GM12878 (cell line): ENCODE data around the gene CA5A. TPM values are rescaled to one million over a fixed set of nuclear protein-coding genes. Genes with fewer than 3 reads are reported as not detected.

Experiments used
- ATAC-seq: fragments of 200-7000 bp; cut with Tn5 transposase; 3 replicates; pipeline ENCODE4 v1.9.1; 2020; ENCODE audit warnings: mild to moderate bottlenecking, moderate library complexity
- BruUV-seq: library from RNA; stranded (reverse); fragments of 400-500 nt; replicated peaks from 2 replicates; lab custom pipeline; 2021; lab: Mats Ljungman, UMichigan
- CTCF ChIA-PET: fragments of 300-600 bp; sonication (Branson Sonifier 250); formaldehyde crosslinking; extraction: SDS; loops from one replicate; lab custom pipeline; 2021; ENCODE audit warnings: inconsistent platforms; lab: Yijun Ruan, JAX
- POLR2A ChIA-PET: fragments of 350-600 bp; formaldehyde crosslinking; extraction: SDS; loops from one replicate; lab custom pipeline; 2021; ENCODE audit warnings: inconsistent platforms; lab: Charles Lee
- RAD21 ChIA-PET: fragments of 300-600 bp; sonication (Branson Sonifier 250); formaldehyde crosslinking; loops from one replicate; lab custom pipeline; 2023; ENCODE audit warnings: antibody characterized with exemption; ENCODE audit not compliant: unreplicated experiment; lab: Charles Lee
- SMC1A ChIA-PET: fragments of 300-600 bp; sonication (Branson Sonifier 250); formaldehyde crosslinking; loops from one replicate; lab custom pipeline; 2023; ENCODE audit not compliant: unreplicated experiment, uncharacterized antibody; lab: Charles Lee
- DNase-seq: peaks from one replicate; pipeline ENCODE4 v3.0.0-alpha.2; 2011; ENCODE audit warnings: low read depth, low spot score
- FAIRE-seq: peaks from 3 replicates; lab custom pipeline; 2011; peaks lifted over from hg19 to GRCh38; lab: Jason Lieb, UNC
- H2AFZ ChIP-seq: 2 replicates; pipeline ENCODE4 v1.6.0; 2011; ENCODE audit warnings: low read depth, low read length, control low read depth; ENCODE audit not compliant: control insufficient read depth
- H3K27ac ChIP-seq: 2 replicates; pipeline ENCODE4 v1.5.1; 2011; ENCODE audit warnings: control low read depth; ENCODE audit not compliant: control insufficient read depth, insufficient read depth
- H3K27me3 ChIP-seq, 2 experiments: replicated peaks in 1 of 2; 2 replicates each; pipeline versions ENCODE4 v1.6.0 to v1.6.1; 2011; ENCODE audit warnings: low read length in 1 of 2; ENCODE audit not compliant: control insufficient read depth in 2 of 2, insufficient read depth in 2 of 2
- H3K36me3 ChIP-seq, 2 experiments: 2 replicates each; pipeline ENCODE4 v1.5.1; 2011; ENCODE audit warnings: low read length in 1 of 2; ENCODE audit not compliant: control insufficient read depth in 2 of 2, insufficient read depth in 2 of 2
- H3K4me1 ChIP-seq: 2 replicates; pipeline ENCODE4 v1.6.1; 2011; ENCODE audit warnings: mild to moderate bottlenecking, low read length, moderate library complexity, mixed read lengths; ENCODE audit not compliant: control insufficient read depth, insufficient read depth
- H3K4me2 ChIP-seq: 2 replicates; pipeline ENCODE4 v1.6.0; 2011; ENCODE audit warnings: control low read depth; ENCODE audit not compliant: control insufficient read depth, insufficient read depth
- H3K4me3 ChIP-seq: fragments of 200-600 bp; sonication (generic); 2 replicates; pipeline ENCODE4 v1.5.1; 2016
- H3K79me2 ChIP-seq: 2 replicates; pipeline ENCODE4 v1.6.0; 2011; ENCODE audit warnings: low read length; ENCODE audit not compliant: control insufficient read depth, insufficient read depth
- H3K9ac ChIP-seq: 2 replicates; pipeline ENCODE4 v1.8.0; 2011; ENCODE audit warnings: low read length, control low read depth, mixed read lengths; ENCODE audit not compliant: control insufficient read depth, insufficient read depth
- H3K9me3 ChIP-seq: replicated peaks from 3 replicates; pipeline ENCODE4 v1.5.1; 2011; ENCODE audit warnings: mild to moderate bottlenecking, low read length; ENCODE audit not compliant: control insufficient read depth, insufficient read depth
- H4K20me1 ChIP-seq: 2 replicates; pipeline ENCODE4 v1.6.0; 2011; ENCODE audit not compliant: control insufficient read depth, insufficient read depth
- ASH2L ChIP-seq: fragments of 300-600, 200-600 bp; sonication (generic); IDR thresholded peaks from 2 replicates; pipeline ENCODE4 v1.6.1; 2017; ENCODE audit warnings: low read depth, mild to moderate bottlenecking, borderline replicate concordance
- CHD1 ChIP-seq: IDR thresholded peaks from 2 replicates; pipeline ENCODE4 v1.6.1; 2012; ENCODE audit warnings: low read depth, low read length, improper control_type of control experiment
- LARP7 ChIP-seq: fragments of 450-650 bp; IDR thresholded peaks from 2 replicates; pipeline ENCODE4 v1.6.1; 2017; ENCODE audit warnings: mild to moderate bottlenecking
- RUNX3 ChIP-seq: IDR thresholded peaks from 2 replicates; pipeline ENCODE4 v1.6.1; 2012; ENCODE audit warnings: low read length, inconsistent platforms
- STAT3 ChIP-seq: IDR thresholded peaks from 2 replicates; pipeline ENCODE4 v1.6.1; 2011; ENCODE audit warnings: low read depth, low read length, improper control_type of control experiment
- WGBS: methylation state at CpG from one replicate; pipeline ENCODE4 v1.1.6; 2016; ENCODE audit warnings: low lambda C conversion rate; ENCODE audit not compliant: insufficient replicate concordance, insufficient coverage; ENCODE audit errors: missing lambda C conversion rate; 5-methylcytosine and 5-hydroxymethylcytosine counted together
- in situ Hi-C: fragments of 300-500 bp; cut with MboI; formaldehyde crosslinking; loops from 9 replicates; pipeline ENCODE4 v1.14.3; 2018; ENCODE audit warnings: mixed read lengths
- intact Hi-C: fragments of 100-400 bp; cut with micrococcal nuclease; formaldehyde crosslinking; loops from one replicate; pipeline ENCODE4 v1.14.2; 2022; ENCODE audit not compliant: unreplicated experiment
- polyA plus RNA-seq, 11 experiments: library from polyadenylated mRNA; depleted of rRNA in 4 of 11; unstranded in 6 of 11; stranded (reverse) in 5 of 11; fragments of >200 nt; fragmentation: Nextera tagmentation in 4 of 11; fragmentation: Illumina TruSeq in 1 of 11; extraction: Ambion mirVana in 4 of 11; extraction: Trizol in 1 of 11; gene quantifications; 1 replicate in 1 of 11; 2 replicates in 10 of 11; pipeline versions ENCODE4 v1.2.1 to v1.2.3, GENCODE V29; 2011 to 2016; ENCODE audit warnings: inconsistent platforms in 2 of 11, missing spikeins in 2 of 11, low read depth in 1 of 11
- total RNA-seq, 4 experiments: library from RNA; depleted of rRNA in 3 of 4; stranded (reverse); fragments of >200 nt in 3 of 4; fragmentation: Illumina TruSeq in 1 of 4; extraction: Trizol in 1 of 4; gene quantifications; 2 replicates each; pipeline versions ENCODE4 v1.2.1 to v1.2.3, GENCODE V29; 2013 to 2021
- TF ChIP-seq, protein P1 (sequence below): fragments of 150-350 bp; IDR thresholded peaks from 2 replicates; pipeline ENCODE4 v1.6.1; 2016; ENCODE audit warnings: low read depth, low read length

The CA5A gene
- total and polyA plus RNA-seq, 10 of the 15 experiments (the other 5 are each of a cell fraction or from before 2014, with no cell fraction given): not detected

DNA sequence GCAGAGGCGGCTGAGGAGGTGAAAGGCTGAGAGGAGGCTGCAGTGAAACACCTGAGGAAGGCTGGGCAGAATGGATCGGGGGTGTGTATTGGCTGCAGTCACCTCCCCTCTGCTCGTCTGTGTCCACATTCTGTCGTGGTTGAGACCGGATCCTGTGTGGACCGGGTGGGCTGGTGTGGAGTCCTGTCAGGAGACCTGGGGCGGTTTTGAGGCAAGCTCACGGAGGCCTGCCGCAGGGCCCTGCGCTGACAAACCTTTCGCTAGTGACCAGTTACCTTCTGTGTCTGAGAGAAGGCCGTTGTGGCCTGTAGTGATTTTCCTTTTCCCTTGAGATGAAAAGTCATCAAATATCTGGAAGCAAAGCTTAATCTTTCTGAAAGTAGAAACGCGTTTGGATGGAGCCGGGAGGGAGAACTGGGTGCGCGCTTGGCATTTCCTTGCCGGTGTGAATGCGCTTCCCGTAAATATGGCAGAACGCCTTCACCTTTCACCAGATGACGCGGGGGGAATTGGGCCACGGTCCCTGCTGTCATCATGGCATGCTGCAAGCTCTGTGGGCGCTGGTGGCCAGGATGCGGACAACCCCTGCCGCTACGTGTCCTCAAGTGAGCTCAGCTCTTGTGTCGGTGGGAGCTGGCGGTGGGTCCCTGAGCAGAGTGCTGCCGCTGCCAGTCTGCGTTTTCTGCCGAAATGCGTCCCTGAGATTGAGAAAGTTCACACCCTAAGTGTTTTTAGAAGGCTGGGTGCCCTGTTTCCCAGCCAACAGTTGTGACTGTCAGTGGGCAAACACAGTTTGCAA, 21.2 kb upstream of the CA5A start:
- no peak for FAIRE-seq
- no TSS peak for BruUV-seq
- Histone ChIP-seq H3K27ac (peak overlapping the region; percentile 81), H3K4me3 (no peak overlapping the region), H4K20me1 (no peaks in the 10 kb centered on the region), H3K9ac (peak overlapping the region; percentile 68; the same call in 1 of the 2 replicates)
- SMC1A ChIA-PET: interaction anchor here (1.7 kb wide), 1 partner anchor 178 kb away, joined by 4 read pairs; no protein-coding TSS in a partner anchor
- DNase-seq: no peak
- in situ Hi-C loops: loop anchor here (25.0 kb wide), 1 partner anchor 480 kb away; no protein-coding TSS in a partner anchor
- TF ChIP-seq ASH2L (no peak), LARP7 (no peak), RUNX3 (0 out of 2 replicates have a peak, but pooled peaks have one; percentile 9), CHD1 (no peak), STAT3 (no peak)
- TF ChIP-seq, protein P1, sequence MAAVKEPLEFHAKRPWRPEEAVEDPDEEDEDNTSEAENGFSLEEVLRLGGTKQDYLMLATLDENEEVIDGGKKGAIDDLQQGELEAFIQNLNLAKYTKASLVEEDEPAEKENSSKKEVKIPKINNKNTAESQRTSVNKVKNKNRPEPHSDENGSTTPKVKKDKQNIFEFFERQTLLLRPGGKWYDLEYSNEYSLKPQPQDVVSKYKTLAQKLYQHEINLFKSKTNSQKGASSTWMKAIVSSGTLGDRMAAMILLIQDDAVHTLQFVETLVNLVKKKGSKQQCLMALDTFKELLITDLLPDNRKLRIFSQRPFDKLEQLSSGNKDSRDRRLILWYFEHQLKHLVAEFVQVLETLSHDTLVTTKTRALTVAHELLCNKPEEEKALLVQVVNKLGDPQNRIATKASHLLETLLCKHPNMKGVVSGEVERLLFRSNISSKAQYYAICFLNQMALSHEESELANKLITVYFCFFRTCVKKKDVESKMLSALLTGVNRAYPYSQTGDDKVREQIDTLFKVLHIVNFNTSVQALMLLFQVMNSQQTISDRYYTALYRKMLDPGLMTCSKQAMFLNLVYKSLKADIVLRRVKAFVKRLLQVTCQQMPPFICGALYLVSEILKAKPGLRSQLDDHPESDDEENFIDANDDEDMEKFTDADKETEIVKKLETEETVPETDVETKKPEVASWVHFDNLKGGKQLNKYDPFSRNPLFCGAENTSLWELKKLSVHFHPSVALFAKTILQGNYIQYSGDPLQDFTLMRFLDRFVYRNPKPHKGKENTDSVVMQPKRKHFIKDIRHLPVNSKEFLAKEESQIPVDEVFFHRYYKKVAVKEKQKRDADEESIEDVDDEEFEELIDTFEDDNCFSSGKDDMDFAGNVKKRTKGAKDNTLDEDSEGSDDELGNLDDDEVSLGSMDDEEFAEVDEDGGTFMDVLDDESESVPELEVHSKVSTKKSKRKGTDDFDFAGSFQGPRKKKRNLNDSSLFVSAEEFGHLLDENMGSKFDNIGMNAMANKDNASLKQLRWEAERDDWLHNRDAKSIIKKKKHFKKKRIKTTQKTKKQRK: no peak
- TF ChIP-seq, all 136 proteins: peak for 1
- WGBS: 97% methylated on average over 34 of the region's 34 CpGs
- Histone ChIP-seq H3K4me1 (peaks cover 20% of the 10 kb centered on the region), H3K36me3 (peaks cover 0 to 12% of the 10 kb centered on the region in 2 experiments; a peak in 3 of 4 replicates), H3K9me3 (no peaks in the 10 kb centered on the region), H3K4me2 (peak overlapping the region; percentile 93), H3K79me2 (peaks cover 74% of the 10 kb centered on the region), H3K27me3 (no peaks in the 10 kb centered on the region), H2AFZ (no peak overlapping the region)
- POLR2A ChIA-PET: no interaction called here
- CTCF ChIA-PET: interaction anchor here (0.6 to 1.9 kb wide), 4 partner anchors 9 to 486 kb away, joined by 3 to 6 read pairs (median 4); no protein-coding TSS in a partner anchor
- intact Hi-C loops: loop anchor here (5.0 to 10.0 kb wide), 2 partner anchors 87 to 480 kb away; no protein-coding TSS in a partner anchor
- RAD21 ChIA-PET: interaction anchor here (1.2 kb wide), 1 partner anchor 179 kb away, joined by 4 read pairs; no protein-coding TSS in a partner anchor
- ATAC-seq: no peak
